Sigmoid colon (tissue), 7 donors: Measurements from ENCODE around the gene CDC20. TPM values are rescaled to one million over a fixed set of nuclear protein-coding genes. Genes with fewer than 3 reads are reported as not detected.
A peak's percentile ranks its signal among the peaks of the same experiment; 100 is the strongest.

Experiments used
- DNase-seq: peaks from one replicate; pipeline ENCODE4 v3.0.0-alpha.2; 2019
- H3K27ac ChIP-seq, 4 donors: fragments of 200-600 bp; sonication (generic); one replicate each; pipeline ENCODE4 v1.5.1; 2016 to 2019; ENCODE audit warnings: mild to moderate bottlenecking in 1 of 4
- H3K27me3 ChIP-seq, 3 donors: fragments of 200-600 bp; sonication (generic); one replicate each; pipeline ENCODE4 v1.5.1; 2019; ENCODE audit warnings: mild to moderate bottlenecking in 1 of 3
- H3K36me3 ChIP-seq, 4 donors: fragments of 200-600 bp; sonication (generic); one replicate each; pipeline ENCODE4 v1.5.1; 2016 to 2019
- H3K4me1 ChIP-seq, 4 donors: fragments of 200-600 bp; sonication (generic); one replicate each; pipeline ENCODE4 v1.5.1; 2017 to 2019
- H3K4me3 ChIP-seq, 4 donors: fragments of 200-600 bp; sonication (generic); one replicate each; pipeline ENCODE4 v1.5.1; 2017 to 2019; ENCODE audit warnings: mild to moderate bottlenecking in 2 of 4, moderate library complexity in 1 of 4
- H3K9me3 ChIP-seq, 4 donors: fragments of 200-600 bp in 3 of 4; sonication (generic) in 3 of 4; one replicate each; pipeline versions ENCODE4 v1.5.1 to v1.6.1; 2013 to 2019
- EP300 ChIP-seq, 4 donors: sonication (generic); formaldehyde crosslinking; IDR thresholded peaks; one replicate each; pipeline ENCODE4 v1.6.1; 2017; ENCODE audit warnings: antibody characterized with exemption in 4 of 4
- POLR2A ChIP-seq, 2 donors: fragments of 450-650 bp; IDR thresholded peaks; one replicate each; pipeline ENCODE4 v1.6.1; 2016; ENCODE audit warnings: antibody characterized with exemption in 2 of 2, mild to moderate bottlenecking in 2 of 2, moderate library complexity in 2 of 2
- POLR2AphosphoS5 ChIP-seq, 4 donors: sonication (generic); formaldehyde crosslinking; IDR thresholded peaks; one replicate each; pipeline ENCODE4 v1.6.1; 2017; ENCODE audit warnings: antibody characterized with exemption in 4 of 4
- WGBS, 2 donors: extraction: QIAGEN DNeasy Blood & Tissue Kit; methylation state at CpG; one replicate each; pipeline ENCODE4 v1.1.7; 2013; 5-methylcytosine and 5-hydroxymethylcytosine counted together
- intact Hi-C: fragments of 100-400 bp; cut with DNase I; formaldehyde crosslinking; loops from one replicate; pipeline ENCODE4 v1.15.1; 2023
- polyA plus RNA-seq, 3 donors: library from polyadenylated mRNA; stranded (reverse); fragments of 200-250 nt; gene quantifications; one replicate each; pipeline ENCODE4 v1.2.3, GENCODE V29; 2013
- total RNA-seq, 4 donors: library from RNA; depleted of rRNA; stranded (reverse); fragments of >200 nt; gene quantifications; one replicate each; pipeline ENCODE4 v1.1.0, GENCODE V29; 2016
- TF ChIP-seq, protein P1 (sequence below), 4 experiments: fragments of 450-650 bp in 3 of 4; fragments of 200-600 bp in 1 of 4; IDR thresholded peaks; one replicate each; pipeline ENCODE4 v1.5.1; 2016 to 2019; ENCODE audit warnings: antibody characterized with exemption in 4 of 4, mild to moderate bottlenecking in 3 of 4, moderate library complexity in 2 of 4
- donor health status: healthy with polysubstance abuse.
- donor health status: Bipolar disorder and iron deficiency.
- donor health status: healthy.

The CDC20 gene
- total and polyA plus RNA-seq, 7 donors = 0.66 to 65.7 (median 3.4) TPM

DNA sequence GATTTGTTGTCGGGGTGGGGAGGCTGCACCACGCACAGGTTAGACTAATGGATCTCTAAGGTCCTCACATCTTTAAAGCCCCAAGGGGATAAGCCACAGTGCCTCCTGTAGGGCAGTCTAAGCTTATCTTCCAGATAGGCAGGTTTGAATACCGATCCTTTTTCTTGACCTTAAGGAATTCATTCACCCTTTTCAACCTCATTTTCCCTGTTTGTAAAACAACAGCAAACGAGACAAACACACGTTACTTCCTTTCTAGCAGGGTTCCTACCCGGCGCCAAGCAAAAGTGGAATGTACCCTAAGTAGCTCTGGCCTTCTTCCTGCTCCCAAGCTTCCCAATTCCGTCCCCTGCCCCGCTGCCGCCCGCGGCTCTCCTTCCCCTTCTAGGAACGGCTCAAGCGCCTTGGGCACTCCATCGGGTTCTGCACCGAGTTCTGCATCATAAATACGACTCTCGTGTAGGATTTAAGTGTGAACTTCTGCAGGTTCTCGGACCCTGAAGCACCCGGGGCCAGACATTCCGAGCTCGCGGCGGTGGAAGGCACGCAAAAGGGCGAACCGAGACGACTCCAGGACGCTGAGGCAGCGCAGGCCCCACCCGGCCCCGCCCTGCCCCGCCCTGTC is 548 bp upstream of the CDC20 start:
- Histone ChIP-seq H3K9me3 (no peaks in the 10 kb centered on the region), H3K4me3 (peak overlapping the region; percentile 52 to 78 (median 60)), H3K27me3 (no peaks in the 10 kb centered on the region), H3K27ac (peak overlapping the region; percentile 88 to 96 (median 92)), H3K36me3 (peaks cover 0 to 27% (median 4%) of the 10 kb centered on the region in 4 donors), H3K4me1 (peaks cover 0 to 18% (median 13%) of the 10 kb centered on the region in 4 donors)
- intact Hi-C loops = loop anchor here (5.0 kb wide), 1 partner anchor 94 kb away; the partner anchor contains the start of gene HYI
- no peak for DNase-seq
- TF ChIP-seq, protein P1, sequence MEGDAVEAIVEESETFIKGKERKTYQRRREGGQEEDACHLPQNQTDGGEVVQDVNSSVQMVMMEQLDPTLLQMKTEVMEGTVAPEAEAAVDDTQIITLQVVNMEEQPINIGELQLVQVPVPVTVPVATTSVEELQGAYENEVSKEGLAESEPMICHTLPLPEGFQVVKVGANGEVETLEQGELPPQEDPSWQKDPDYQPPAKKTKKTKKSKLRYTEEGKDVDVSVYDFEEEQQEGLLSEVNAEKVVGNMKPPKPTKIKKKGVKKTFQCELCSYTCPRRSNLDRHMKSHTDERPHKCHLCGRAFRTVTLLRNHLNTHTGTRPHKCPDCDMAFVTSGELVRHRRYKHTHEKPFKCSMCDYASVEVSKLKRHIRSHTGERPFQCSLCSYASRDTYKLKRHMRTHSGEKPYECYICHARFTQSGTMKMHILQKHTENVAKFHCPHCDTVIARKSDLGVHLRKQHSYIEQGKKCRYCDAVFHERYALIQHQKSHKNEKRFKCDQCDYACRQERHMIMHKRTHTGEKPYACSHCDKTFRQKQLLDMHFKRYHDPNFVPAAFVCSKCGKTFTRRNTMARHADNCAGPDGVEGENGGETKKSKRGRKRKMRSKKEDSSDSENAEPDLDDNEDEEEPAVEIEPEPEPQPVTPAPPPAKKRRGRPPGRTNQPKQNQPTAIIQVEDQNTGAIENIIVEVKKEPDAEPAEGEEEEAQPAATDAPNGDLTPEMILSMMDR (IDR thresholded peaks at IDR 0.05) = no peak
- peak in 3 of 4 donors; percentile 38 to 76 (median 57) for TF ChIP-seq POLR2AphosphoS5 (IDR thresholded peaks at IDR 0.05)
- 1% methylated on average over 33 of the region's 33 CpGs for WGBS, 2 donors

DNA sequence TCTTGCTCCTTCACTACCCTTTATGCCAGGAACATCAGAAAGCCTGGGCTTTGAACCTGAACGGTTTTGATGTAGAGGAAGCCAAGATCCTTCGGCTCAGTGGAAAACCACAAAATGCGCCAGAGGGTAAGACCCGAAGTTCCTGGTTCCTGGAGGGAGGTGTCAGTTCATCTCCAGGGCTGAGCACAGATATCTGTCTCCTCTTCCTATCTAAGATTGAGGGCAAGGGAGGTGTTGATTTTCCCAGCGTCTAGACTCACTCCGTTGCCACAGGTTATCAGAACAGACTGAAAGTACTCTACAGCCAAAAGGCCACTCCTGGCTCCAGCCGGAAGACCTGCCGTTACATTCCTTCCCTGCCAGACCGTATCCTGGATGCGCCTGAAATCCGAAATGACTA is 915 bp downstream of the CDC20 start:
- intact Hi-C loops = loop anchor here (5.0 kb wide), 1 partner anchor 93 kb away; the partner anchor contains the start of gene HYI
- TF ChIP-seq, protein P1 (IDR thresholded peaks at IDR 0.05) = no peak
- TF ChIP-seq POLR2AphosphoS5 (IDR thresholded peaks at IDR 0.05) (no peak), EP300 (IDR thresholded peaks at IDR 0.05) (no peak), POLR2A (IDR thresholded peaks at IDR 0.05) (no peak)
- H3K4me1 ChIP-seq = peaks cover 0 to 18% (median 13%) of the 10 kb centered on the region in 4 donors
- no peaks in the 10 kb centered on the region for H3K27me3 ChIP-seq
- H3K36me3 ChIP-seq = peaks cover 12 to 41% (median 18%) of the 10 kb centered on the region in 4 donors
- H3K9me3 ChIP-seq = no peaks in the 10 kb centered on the region
- H3K4me3 ChIP-seq = no peak overlapping the region
- no peak overlapping the region for H3K27ac ChIP-seq
- no peak for DNase-seq
- 37 to 54% methylated on average over 11 of the region's 11 CpGs for WGBS, 2 donors

DNA sequence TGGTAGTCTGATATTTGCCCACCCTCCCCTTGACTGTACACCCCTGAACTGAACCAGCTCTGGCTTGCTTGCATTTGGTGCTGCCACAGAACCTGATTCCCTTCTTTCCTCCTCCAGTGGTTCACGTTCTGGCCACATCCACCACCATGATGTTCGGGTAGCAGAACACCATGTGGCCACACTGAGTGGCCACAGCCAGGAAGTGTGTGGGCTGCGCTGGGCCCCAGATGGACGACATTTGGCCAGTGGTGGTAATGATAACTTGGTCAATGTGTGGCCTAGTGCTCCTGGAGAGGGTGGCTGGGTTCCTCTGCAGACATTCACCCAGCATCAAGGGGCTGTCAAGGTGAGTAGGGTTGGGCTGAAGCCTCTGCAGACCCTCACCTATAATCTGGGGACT is 1.8 kb downstream of the CDC20 start:
- intact Hi-C loops = no loop called here
- Histone ChIP-seq H3K36me3 (peaks cover 12 to 50% (median 26%) of the 10 kb centered on the region in 4 donors), H3K27ac (no peak overlapping the region), H3K27me3 (no peaks in the 10 kb centered on the region), H3K4me3 (no peak overlapping the region), H3K4me1 (peaks cover 0 to 19% (median 13%) of the 10 kb centered on the region in 4 donors), H3K9me3 (no peaks in the 10 kb centered on the region)
- TF ChIP-seq POLR2A (IDR thresholded peaks at IDR 0.05) (no peak), POLR2AphosphoS5 (IDR thresholded peaks at IDR 0.05) (no peak), EP300 (IDR thresholded peaks at IDR 0.05) (no peak)
- TF ChIP-seq, protein P1 (IDR thresholded peaks at IDR 0.05) = no peak
- 81 to 83% methylated on average over 4 of the region's 4 CpGs for WGBS, 2 donors
- no peak for DNase-seq

DNA sequence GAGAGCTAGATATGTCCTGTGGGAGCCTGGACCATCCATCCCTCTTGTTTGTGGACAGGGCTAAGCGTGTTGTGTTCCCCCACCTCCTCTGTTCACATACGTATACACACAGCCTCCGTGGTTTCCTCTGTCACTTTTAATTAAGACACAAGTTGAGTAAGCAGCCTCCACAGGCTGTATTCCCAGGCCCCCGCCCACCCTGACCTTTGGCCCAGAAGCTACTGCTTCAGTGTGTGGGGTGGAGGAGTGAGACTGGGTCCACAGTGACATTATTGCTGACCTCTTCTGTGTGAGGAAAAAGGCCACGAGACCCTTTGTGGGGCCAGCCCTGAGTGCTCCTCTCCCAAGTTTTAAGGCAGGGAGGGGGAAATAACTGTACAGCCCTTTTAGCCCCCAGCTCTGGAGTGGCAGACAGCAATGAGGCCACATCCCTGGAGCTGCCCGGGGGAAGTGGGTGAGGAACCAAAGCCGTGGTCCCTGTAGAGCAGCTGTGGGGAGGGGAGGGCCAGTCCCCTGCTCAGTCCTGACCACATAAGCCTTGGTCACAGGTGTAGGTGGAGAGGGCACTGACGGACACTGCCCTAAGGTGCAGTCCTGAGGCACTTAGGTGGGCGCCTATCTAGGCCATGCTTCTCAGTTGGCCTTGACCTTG is 4.6 kb downstream of the CDC20 start:
- intact Hi-C loops = no loop called here
- TF ChIP-seq POLR2AphosphoS5 (IDR thresholded peaks at IDR 0.05) (no peak), EP300 (IDR thresholded peaks at IDR 0.05) (no peak), POLR2A (IDR thresholded peaks at IDR 0.05) (no peak)
- TF ChIP-seq, protein P1 (IDR thresholded peaks at IDR 0.05) = no peak
- H3K27ac ChIP-seq = no peak overlapping the region
- no peak overlapping the region for H3K4me3 ChIP-seq
- H3K36me3 ChIP-seq = peaks cover 12 to 52% (median 27%) of the 10 kb centered on the region in 4 donors
- peaks cover 0 to 29% (median 21%) of the 10 kb centered on the region in 4 donors for H3K4me1 ChIP-seq
- DNase-seq = no peak
- no peaks in the 10 kb centered on the region for H3K9me3 ChIP-seq
- WGBS, 2 donors = 56 to 74% methylated on average over 9 of the region's 9 CpGs
- no peaks in the 10 kb centered on the region for H3K27me3 ChIP-seq
